OCI-M2 (cell line): ENCODE results near the gene PALM.
"Not testable (repeated sequence)": the region's sequence is repeated elsewhere in the genome, so short reads cannot be mapped to it uniquely, and the experiment has no call there.

Experiments
- DNase-seq: peaks from one replicate; lab custom pipeline; 2025; ENCODE audit not compliant: unreplicated experiment; lab: John Stamatoyannopoulos, UW

Gene PALM

GRCh38 chr19:729965-730668, 21.4 kb downstream of the PALM start:
- DNase-seq, result no peak

- DNase-seq, result no peak
Measured at GRCh38 chr19:731000-731399, 22.3 kb downstream of the PALM start.

- DNase-seq, result no peak
Measured at GRCh38 chr19:732148-733069, 23.7 kb downstream of the PALM start.

DNA sequence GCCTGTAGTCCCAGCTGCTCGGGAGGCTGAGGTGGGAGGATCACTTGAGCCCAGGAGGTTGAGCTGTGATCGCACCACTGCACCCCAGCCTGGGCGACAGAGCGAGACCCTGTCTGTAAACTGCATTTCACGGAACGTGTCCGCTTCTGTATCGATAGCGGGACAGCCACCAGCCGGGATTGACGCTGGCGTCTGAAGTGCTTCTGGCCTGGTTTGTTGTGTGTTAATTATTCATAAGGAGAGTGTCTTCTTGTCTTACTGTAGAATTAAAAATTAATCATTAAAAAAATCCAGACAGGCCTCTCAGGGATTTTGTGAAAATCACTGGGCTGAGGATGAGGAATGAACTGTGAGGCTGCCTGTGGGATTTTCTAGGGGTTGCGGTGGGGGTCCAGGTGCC, 26.0 kb downstream of the PALM start:
- no peak for DNase-seq

- no peak for DNase-seq
Measured at GRCh38 chr19:736125-736524, 27.4 kb downstream of the PALM start.

DNA sequence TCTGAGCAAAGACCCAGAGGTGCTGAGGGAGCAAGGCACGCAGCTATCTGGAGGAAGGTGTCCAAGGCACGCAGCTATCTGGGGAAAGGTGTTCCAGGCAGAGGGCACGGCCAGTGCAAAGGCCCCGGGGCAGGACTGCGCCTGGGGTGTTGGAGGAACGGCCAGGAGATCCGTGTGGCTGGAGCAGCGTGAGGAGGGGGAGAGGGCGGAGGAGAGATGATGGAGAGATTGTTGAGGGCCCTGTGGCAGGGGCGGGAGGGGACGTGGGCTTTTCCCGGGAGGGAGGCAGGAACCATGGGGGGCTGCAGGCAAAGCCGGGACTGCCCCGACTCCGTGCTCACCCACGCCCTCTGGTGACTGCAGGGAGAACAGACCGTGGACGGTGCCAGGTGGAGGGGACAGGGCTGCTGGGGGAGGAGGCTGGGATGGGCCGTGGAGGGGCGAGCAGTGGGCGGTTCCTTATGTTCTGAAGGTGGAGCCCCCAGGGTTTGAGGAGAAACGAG, 28.9 kb downstream of the PALM start:
- no peak for DNase-seq

DNA sequence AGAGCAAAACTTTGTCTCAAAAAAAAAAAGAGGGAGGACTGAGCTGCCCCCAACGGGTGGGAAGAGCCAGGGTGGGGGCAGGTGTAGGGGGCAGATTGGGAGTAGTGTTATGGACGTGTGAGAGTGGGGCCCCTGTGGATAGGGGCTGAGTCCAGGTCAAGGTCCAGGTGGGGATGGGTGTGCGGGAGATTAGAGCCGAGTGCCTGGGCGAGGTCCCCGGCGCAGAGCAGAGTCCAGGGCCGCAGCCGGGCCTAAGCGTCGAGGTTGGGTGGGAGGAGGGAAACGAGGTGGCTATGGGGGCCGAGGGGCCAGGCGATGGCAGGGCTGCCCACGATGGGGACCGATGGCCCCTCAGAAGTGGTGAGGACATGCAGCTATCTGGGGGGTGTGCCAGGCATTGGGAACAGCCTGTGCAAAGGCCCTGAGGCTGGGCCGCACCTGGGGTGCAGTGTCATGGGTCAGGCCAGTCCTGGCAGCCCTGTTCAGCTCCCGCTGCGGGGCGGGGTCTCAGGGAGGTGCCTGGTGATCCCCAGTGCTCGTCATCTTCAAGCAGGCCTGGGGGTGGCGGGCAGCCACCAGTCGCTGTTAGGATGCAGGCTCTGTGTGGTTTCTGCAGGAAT, 29.9 kb downstream of the PALM start:
- no peak for DNase-seq

DNA sequence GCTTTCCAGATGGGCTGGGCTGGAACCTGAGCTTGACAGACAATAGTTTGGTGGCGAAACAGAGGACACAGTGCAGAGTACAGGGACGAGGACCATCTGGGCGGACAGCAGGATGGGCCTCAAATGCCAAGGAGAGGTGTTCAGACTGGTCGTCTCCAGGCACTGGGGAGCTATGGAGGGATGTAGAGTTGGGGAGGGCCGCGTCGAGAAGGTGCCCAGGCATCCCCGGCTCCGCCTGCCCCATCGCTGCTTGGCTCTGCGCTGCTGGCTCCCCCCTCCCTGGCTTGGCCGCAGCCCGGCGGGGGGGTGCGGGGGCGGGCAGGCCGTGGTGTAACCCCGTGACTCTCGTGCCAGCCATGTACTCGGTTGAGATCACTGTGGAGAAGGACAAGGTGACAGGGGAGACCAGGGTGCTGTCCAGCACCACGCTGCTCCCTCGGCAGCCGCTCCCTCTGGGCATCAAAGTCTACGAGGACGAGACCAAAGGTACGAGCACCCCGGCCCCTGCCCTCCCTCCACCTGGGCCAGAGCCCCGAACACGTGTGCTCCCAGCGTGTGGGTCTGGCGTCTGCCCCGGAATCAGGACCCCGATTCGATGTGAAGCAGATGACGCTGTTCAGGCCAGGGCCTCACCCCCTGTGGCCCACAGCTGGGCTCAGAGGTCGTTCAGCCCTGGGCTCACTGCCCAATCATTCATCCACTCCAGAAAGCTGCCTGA, 31.4 kb downstream of the PALM start:
- DNase-seq, result no peak

DNA sequence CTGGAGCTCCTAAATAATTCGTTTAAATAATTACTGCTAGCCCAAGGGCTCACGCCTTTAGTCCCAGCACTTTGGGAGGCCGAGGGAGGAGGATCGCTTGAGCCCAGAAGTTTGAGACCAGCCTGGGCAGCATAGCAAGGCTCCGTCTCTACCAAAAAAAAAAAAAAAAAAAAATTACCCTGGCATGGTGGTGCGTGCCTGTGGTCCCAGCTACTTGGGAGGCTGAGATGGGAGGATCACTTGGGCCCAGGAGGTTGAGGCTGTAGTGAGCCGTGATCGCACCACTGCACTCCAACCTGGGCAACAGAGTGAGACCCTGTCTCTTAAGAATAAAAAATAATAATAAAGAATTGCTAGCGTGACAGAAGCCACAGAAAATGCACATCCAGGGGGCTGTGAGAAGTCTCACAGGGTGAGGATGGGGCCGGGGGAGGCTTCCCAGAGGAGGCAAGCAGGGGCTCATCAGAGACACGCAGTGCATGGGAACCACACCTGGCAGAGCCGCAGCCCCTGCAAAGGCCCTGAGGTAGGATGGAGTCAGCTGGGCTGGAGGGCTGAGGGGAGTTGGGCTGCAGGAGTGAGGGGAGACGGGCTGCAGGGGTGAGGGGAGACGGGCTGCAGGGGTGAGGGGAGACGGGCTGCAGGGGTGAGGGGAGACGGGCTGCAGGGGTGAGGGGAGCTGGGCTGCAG, 32.2 kb downstream of the PALM start:
- not testable (repeated sequence) for DNase-seq

DNA sequence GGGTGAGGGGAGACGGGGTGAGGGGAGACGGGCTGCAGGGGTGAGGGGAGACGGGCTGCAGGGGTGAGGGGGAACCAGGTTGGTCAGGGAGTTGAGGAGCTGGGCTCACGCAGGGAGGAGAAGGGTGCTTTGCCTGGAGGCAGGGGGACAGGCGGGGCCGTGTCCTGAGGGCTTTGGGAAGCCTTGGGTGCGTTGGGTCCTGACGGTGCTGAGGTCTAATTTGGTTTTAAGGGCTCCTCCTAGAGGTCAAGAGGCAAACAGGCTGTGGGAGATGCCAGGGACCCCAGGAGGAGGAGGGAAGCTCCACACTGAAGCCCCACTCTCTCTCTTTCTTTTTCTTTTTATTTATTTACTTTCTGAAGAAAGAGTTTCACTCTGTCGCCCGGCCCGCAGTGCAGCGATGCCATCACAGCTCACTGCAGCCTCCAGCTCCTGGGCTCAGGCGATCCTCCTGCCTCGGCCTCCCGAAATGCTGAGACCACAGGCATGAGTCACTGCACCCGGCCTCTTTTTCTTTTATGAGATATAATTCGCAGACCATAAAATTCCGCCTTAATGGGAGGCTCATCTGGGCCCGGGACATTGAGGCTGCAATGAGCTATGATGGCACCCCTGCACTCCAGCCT, 32.9 kb downstream of the PALM start:
- DNase-seq, result no peak

DNA sequence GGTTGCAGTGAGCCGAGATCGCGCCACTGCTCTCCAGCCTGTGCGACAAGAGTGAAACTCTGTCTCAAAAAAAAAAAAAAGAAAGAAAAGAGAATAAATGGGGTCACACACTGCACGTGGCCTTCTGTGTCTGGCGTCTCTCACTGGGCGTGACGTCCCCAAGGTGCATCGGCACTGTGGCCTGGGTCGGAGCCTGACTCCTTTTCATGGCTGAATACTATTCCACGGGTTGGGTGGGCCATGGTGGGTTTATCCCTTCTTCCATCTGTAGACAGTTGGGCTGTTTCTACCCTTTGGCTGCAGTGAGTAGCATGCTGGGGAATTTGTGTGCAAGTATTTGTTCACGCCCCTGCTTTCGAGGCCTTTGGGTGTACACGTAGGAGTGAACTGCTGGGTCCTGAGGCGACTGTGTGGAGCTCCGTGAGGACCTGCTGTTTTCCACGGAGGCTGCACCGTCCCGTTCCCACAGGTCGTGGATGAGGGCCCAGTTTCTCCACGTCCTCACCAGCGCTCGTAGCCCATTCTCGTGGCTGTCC, 33.9 kb downstream of the PALM start:
- no peak for DNase-seq

DNA sequence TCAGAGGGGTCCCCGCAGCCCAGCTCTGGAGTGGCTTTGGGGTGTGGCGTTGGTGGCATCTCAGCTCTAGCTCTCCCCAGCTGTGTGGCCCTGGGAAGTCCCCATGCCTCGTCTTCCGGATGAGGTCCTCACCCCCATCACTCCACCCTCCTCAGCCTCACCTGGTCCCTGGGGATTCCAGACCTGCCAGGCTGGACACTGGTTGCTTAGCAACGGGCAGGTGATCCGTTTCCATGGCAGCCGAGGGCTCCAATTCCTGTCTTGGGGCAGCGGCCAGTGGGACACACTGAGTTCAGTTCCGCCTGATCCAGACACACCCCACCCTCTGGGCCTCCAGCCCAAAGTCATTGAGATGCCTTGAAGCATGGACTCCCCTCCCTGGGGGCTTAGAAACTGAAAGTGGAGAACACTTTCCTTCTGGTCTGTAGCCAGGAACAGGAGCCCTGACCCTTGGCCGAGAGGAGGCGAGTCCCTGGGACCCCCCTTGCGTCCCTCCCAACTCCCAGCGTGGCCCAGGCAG, 34.5 kb downstream of the PALM start:
- no peak for DNase-seq

DNA sequence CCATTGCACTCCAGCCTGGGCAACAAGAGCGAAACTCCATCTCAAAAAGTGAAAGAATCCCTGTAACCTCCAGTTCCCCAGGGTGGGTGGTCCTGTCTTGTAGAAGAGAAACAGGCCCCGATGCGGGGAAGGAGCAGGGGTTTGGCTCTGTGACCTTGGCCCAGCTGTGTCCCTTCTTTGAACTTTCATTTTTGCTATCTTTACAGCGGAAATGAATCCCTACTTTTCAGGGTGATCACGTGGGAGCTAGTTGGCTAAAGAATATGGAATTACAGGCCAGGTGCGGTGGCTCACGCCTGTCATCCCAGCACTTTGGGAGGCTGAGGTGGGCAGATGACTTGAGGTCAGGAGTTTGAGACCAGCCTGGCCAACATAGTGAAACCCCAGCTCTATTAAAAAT, 36.4 kb downstream of the PALM start:
- DNase-seq, result not testable (repeated sequence)

GRCh38 chr19:746208-746819, 37.6 kb downstream of the PALM start:
- DNase-seq, result no peak

GRCh38 chr19:746956-747355, 38.2 kb downstream of the PALM start:
- no peak for DNase-seq

GRCh38 chr19:747432-748273, 38.9 kb downstream of the PALM start:
- DNase-seq, result no peak

DNA sequence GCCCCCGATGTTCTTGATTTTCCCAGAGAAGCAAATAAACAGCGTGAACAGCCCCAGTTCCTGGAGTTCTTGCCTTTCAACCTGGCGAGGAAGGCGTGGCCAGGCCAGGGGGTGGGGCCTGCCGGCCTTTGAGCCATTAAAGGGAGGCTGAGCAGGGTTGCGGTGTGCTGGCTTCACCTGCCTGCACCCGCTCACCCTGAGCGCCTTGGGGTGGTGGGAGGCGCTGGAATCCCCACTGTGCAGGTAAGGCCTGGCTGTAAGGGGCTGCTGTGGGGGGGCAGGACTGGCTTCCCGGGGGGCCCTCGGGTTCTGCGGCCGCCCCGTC, 39.5 kb downstream of the PALM start:
- DNase-seq, result no peak

DNA sequence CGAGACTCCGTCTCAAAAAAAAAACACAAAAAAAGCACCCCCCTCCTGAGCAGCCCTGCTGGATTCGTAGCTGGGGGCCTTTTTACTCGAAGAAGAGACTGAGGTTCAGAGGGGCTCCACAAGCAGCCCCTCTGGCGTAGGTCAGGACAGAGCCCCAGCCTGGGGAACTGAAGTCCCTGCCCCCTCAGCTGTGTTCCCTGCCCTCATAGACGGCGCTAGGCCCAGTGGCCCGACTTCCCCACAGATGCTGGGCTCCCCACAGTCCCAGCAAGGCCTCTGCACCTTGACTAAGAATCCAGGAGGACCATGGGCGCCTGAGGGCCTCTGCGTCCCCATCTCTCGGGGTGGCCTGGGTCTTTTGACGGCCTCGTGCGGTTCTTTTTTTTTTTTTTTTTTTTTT, 41.1 kb downstream of the PALM start:
- DNase-seq, result no peak
